HG02588 (cell line): ENCODE data around the gene OXCT2.
"Not testable (repeated sequence)": the region's sequence is repeated elsewhere in the genome, so short reads cannot be mapped to it uniquely, and the experiment has no call there.

Source experiments
- ATAC-seq: cut with Tn5 transposase; IDR thresholded peaks from one replicate; pipeline ENCODE4 v1.9.1; 2021; ENCODE audit warnings: mild to moderate bottlenecking, moderate library complexity; ENCODE audit not compliant: unreplicated experiment

Gene OXCT2

DNA sequence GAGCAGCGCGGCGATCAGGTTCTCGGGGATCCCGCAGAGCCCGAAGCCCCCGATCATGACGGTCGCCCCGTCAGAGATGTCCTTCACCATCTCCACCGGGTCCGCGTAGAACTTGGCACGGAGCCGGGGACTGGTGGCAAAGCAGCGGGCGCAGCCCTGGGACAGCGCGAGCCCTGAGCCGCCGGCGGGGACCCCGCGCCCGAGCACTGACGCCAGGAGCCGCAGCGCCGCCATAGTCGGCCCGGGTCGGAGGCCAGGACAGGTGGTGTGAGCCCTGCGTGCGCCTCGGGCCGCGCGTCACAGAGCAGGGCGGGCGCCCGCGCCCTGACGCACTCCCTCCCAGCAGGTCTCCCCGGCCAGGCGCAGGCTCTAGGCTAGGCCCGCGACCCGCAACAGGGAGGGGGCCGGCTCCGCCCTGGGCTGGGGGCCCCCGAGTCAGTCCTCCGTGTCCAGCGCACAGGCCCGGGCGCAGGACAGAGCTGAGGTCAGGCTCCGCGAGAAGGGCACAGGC lies at the start of gene OXCT2:
Gene OXCT2 (minus strand): TSS at position 327 of the 511 bp plus-strand sequence. CDS start 93 bp downstream, at position 234.
- ATAC-seq: not testable (repeated sequence)

DNA sequence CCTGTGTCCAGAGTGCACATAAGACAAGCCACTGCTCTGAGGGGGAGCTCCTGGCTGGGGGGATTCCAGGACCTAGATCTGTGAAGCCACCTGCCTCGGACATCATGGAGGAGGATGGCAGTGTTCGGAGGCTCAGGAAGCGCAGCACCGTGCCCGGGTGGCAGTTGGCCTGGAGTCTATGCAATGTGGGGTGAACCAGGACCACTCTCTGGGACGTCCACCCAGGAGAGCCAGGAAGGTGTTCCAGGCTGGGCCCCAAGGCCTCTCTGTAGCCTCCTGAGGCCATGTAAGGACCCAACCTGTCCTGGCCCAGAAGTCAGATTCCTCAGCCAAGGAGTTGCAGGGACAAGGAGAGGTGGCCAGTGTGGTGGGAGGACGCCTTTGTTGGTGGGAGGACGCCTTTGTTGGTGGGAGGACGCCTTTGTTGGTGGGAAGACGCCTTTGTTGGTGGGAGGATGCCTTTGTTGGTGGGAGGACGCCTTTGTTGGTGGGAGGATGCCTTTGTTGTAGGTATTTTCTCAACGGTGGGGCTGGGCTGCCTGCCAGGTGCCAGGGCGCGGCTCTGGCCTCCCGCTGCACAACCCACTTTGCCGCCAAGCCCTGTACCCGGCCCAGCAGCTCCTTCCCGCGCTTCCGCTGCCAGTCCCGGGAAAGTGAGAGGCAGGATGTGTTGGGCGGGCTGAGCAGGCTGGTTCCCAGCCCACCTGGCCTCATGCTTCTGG lies 48.1 kb upstream of the OXCT2 start:
- ATAC-seq: no peak

DNA sequence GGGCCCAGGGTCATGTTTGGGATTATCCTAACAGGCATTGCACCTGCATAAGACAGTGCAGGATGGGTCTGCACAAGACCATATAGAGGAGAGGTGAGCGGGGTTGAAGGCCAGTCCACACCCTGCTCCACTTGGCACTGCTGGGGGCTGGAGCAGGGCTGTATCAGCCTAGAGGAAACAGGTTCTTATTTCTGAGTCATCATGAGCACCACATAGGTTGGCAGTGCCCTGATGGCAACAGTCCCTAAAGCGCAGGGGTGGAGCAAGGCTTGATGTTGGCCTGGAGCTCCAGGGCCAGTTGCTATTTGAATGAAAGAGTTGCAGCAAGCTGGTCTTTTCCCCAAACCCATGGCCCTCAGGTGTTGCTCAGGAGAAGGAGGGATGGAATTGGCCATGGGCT lies 47.3 kb upstream of the OXCT2 start:
- ATAC-seq: no peak

DNA sequence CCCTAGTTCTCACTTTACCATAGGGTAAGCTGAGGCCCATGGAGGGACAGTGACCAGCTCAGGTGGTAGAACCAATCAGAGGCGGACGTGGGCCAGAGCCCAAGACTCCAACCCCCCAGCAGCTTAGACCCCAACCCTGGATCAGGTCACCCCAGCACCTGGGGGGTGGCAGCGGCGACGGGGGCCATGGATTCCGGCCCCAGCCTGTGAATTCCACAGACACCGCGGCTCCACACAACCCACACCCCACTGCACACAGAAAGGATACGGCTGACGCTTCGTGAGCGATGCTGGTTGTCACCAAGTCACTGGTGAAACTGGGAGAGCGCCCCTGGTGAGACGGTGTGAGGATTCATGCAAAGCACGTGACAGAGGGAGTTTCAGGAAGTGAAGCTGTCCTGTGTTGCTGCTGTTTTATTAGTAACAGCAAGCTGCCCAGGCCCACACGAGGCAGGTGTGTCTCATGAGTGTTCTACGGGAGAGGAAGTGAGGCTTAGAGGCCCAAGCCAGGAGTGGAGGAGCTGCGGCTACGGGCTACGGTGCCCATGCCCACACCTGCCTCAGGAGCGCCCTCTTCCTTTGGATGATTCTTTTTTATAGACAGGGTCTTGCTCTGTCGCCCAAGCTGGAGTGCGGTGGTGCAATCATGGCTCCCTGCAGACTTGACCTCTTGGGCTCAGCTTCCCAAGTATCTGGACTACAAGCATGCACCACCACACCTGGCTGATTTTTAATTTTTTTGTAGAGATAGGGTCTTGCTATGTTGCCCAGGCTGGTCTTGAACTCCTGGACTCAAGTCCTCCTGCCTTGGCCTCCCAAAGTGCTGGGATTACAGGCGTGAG lies 46.2 kb upstream of the OXCT2 start:
- peak; percentile 84 for ATAC-seq

DNA sequence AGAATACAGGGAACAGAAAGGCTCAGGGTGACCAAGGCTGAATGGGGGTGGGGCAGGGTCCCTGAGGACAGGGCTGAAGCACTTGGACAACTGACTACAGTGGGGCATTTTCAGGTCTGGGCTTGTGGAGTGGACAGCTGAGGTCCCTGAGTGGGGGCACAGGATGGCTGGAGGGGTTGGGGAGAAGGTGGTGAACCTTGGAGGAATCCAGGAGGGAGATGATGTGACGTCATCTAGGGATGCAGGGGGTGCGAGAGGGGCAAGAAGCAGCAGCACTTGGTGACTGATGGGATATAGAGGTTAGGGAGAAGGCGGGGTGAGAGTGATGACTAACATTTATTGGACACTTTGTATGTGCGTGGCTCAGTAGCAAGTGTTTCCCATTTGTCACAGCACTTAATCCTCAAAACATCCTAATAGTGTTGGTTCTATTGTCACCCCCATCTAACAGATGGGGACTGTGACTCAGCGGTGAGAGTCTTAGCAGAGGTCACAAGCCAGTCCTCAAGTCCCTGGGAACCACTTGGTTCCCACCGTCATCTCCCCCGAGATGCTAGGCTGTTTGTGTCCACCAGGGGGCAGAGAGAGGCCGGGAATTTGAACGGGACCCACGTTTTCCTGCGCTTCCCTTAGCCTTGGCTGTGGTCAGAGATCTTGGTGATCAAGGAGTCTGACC lies 45.4 kb upstream of the OXCT2 start:
- peak; percentile 32 for ATAC-seq

DNA sequence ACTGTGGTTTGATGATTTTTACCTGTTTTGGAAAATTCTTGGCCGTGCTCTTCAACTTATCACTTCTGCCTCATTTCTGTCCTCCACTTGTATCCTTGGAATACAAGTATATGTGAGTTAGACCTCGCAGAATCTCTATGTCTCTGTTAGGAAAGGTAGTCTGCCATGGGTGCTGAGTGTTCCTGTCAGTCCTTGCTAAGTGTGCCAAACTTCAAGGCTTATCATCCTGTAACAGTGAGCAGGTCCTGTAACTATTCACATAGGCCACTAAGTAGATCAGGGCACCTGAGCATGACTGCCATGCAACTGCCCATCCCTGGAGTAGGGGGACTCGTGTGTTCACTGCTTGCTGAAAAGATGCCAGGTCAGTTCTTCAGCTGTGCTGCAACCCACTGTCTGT lies 41.8 kb upstream of the OXCT2 start:
- ATAC-seq: no peak

DNA sequence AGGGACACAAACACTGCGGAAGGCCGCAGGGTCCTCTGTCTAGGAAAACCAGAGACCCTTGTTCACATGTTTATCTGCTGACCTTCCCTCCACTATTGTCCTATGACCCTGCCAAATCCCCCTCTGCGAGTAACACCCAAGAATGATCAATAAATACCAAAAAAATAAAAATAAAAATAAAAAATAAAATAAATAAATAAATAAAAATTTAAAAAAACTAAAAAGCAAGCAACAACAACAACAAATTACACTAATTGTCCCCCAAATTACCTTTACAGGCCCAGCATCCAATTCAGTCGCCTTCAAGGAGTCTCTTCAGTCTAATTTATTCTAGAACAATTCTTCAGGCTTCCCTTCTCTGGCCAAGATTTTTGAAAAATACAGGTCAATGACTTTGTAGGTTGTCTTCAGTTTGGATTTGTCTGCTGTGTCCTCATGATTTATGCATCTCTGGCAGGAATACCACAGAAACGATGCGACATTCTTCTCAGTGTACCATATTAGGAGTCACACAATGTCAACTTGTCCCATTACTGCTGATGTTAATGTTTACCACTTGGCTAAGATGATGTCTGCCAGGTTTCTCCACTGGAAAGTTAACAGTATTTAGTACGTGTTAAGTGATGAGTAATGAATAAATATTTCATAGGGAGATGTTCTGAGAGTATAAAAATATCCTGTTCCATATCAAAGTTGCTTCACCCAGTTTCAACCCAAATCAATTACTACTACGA lies 37.8 kb upstream of the OXCT2 start:
- no peak for ATAC-seq

DNA sequence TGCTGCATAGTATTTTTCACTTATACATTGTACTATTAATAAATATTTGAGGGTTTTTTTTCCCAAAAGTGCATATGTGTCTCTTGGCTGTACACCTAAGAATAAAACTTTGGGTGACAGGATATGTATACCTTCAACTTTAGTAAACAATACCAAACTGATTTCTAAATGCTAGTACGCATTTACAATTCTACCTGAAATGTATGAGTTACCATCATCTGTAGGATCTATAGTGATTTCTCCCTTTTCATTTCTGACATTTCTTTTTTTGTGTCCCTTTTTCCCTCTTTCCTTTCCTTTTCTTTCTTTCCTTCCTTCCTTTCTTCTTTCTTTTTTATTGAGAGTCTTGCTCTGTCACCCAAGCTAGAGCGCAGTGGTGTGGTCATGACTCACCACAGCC lies 34.2 kb upstream of the OXCT2 start:
- no peak for ATAC-seq

DNA sequence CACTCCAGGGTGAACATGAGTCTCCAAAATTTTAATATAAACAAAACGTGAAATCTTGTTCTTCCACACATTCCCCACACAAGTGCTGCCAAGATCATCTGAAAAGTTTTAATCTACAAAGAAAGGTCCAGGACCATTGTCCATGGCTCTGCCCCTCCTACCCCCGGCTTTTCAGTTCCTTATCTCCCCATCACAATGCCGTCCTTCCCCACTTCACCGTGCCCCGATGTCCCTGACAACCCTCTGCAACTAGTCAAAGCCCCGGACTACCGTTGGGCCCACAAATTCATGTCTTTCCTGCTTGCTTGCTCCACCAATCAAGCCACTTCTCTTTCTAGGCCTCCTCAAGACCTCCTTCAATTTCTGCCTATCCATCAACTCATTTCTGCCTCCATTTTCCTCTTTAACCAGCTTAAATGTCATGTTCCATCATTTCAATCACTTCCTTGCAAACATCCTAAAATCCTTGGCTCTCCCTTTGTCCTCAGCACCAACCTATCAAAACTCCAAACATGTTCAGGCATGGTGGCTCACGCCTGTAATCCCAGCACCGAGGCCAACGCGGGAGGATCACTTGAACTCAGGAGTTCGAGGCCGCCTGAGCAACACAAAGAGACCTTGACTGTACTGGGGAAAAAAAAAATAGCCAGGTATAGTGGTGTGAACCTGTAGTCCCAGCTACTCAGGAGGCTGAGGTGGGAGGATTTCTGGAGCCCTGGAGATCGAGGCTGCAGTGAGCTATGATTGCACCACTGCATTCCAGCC lies 31.5 kb upstream of the OXCT2 start:
- no peak for ATAC-seq

DNA sequence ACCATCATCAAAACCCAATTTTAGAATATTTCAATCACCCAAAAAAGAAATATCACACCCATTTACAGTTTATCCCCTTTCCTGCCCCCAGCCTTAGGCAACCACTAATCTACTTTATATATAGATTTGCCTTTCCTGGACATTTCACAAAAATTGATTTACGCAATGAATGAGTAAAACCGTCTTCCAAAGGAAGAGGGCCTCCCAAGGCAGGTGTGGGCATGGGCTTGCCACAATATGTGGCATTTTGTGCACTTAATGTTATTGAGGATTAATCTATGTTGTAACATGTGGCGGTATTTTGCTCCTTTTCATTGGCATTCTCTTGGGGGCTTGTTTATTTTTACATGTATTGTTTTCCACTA lies 29.3 kb upstream of the OXCT2 start:
- no peak for ATAC-seq

DNA sequence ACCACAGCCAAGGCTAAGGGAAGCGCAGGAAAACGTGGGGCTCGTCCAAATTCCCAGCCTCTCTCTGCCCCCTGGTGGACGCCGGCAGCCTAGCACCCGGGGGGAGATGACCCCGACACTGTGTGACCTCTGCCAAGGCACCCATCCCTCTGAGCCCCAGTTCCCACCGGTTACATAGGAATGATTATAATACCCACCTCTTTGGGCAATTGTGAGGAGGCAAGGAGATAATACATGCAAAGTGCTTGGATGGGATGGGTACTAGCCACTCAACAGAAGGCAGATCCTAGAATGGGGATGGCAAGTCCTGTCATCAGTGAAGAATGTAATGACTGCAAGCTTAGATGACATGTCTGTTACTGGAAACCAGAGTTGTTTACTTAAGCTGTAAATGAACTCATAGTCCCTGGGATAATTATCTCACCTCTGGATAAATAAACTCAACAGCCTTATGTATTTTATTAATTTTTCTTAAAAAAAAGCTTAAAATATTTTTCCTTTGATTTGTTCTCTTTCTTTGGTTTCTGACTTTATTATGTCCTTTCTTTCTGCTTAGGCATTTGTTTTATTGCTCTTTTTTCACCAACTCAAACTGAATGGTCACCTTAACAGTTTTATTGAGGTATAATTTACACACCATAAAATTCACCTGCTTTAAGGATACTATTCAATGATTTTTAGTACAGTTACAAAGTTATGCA lies 28.8 kb upstream of the OXCT2 start:
- ATAC-seq: peak; percentile 66

DNA sequence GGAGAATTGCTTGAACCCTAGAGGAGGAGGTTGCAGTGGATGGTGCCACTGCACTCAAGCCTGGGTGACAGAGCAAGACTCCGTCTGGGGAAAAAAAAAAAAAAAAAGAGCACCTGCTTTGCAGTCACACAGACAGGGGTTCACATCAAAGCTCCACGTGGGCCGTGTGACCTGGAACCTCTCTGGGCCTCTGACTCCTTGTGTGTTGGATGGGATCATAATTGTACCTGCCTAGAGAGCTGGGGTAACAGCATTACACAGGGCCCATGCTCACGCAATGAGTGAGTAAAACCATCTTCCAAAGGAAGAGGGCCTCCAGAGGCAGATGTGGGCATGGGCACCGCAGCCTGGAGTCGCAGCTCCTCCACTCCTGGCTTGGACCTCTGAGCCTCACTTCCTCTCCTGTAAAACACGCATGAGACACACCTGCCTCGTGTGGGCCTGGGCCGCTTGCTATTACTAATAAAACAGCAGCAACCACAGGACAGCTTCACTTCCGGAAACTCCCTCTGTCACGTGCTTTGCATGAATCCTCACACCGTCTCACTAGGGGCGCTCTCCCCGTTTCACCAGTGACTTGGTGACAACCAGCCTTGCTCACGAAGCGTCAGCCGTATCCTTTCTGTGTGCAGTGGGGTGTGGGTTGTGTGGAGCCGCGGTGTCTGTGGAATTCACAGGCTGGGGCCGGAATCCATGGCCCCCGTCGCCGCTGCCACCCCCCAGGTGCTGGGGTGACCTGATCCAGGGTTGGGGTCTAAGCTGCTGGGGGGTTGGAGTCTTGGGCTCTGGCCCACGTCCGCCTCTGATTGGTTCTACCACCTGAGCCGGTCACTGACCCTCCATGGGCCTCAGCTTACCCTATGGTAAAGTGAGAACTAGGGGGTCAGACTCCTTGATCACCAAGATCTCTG lies 28.0 kb upstream of the OXCT2 start:
- ATAC-seq: peak; percentile 84

DNA sequence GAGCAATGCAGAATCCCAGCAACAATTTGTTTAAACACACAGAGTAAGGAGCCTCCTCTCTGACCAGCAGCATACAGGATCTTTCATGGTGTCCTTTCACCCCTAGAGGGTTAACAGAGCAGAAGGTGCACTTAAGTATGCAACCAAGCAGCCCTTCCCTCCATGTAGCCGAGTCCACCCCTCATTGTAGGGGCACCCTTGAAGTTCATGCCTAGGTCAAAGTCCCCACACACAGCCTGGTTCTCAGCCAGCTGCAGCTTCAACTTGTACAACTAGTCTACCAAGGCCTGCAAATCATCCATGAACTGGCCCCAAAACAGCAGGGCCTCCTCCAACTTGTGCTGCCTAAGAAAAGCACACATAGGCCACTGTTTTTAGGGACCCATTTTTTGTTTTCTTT lies 24.5 kb upstream of the OXCT2 start:
- no peak for ATAC-seq

DNA sequence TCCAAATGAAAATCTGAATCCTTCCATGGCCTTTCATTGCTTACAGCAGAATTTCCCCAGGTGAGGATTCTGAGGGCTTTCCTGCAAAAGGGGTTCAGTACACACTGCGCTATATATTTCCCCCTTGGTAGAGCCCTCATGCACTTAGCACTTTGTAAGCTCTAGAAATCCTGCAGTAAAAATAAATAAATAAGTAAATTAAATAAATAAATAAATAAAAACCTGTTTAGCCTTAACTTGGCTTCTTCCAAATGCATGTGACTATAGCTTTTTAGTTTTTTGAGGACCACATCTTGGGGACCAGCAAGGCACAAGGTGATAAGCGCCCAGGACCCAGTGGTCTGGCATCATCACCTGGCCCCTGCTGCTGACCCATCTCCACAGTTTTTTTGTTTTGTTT lies 20.7 kb upstream of the OXCT2 start:
- no peak for ATAC-seq

DNA sequence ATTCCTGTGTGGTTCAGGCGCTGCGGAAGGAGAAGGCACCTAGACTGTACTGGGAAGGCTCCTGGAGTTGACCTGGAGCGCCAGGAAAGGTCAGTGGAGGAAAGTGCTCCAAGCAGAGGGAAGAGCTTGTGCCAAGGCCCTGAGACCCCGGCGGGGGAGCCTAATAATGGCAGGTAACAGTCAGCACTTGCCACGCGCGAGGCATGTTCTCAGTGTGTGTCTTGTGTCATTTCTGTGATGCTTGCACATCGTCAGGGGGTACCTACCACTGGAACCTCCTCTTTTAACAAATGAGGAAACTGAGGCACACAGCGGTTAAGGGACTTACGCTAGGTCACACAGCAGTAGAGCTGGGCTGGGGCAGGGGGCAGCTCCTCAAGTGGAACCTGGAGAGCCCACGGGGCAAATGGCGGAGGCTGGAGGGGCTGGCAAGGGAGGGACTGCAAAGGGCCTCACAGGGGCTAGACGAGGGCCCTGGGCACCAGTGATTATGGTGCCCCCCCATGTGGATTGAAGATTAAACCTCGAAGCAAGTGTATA lies 18.5 kb upstream of the OXCT2 start:
- no peak for ATAC-seq

DNA sequence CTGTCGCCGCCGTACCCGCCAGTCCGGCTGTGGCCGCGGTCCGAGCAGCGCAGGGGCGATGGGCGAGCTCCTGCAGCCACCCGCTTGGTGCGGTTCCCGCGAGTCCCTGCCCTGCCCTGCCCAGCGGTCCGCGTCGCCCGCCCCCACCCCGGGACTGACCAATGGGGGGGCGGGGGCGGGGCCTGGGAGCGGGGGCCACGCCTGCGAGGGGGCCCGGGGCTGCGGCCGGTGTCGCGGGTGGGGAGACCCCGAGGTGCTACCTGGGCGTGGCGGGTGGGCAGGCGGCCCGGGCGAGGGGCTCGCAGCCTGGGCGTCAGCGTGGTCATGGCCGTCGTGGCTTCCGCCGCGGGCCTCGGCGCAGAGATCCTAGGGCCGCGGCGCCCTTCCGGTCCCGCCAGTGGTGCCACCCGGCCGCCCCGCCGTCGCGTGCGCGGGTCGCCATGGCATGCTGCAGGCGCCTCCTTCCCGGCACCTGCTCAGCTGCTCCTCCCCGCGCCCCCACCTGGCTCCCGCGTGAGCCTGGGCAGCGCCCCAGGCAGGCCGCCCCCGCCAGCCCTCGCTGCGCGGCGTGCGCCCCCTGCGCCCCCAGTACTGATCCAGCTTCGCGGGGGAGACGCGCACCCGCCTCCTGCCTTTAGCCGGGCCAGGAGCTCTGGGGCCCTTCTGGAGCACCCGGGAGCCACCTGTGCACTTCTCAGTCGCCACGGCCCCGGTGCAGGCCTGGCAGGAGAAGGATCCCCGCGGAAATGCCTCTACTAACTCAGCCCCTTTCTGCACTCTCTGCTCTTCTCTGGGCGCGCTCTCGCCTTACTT lies 17.8 kb upstream of the OXCT2 start, which contains the start of gene BMP8B:
Gene BMP8B (minus strand): TSS at position 108 of the 813 bp plus-strand sequence. CDS start 380 bp downstream, outside the sequence.
- ATAC-seq: peak; percentile 69

DNA sequence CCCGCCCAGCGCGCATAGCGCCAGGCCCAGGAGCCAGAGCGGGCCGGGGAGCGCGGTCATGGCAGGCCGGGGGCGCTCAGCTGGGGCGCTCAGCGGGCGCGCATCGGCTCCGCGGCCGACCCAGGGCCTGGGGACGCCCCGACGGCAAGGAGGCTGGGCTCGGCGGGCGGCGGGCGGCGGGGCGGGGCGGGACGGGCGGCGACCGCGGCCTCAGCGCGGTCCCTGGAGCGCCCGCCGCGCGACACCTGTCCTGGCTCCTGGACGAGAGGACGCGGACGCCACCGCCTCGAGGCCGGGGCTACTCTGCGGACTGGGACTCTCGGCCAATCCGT lies 17.2 kb upstream of the OXCT2 start:
- peak; percentile 24 for ATAC-seq
